ENCODE measurements around the gene ZNF775. TPM values are rescaled to one million over a fixed set of nuclear protein-coding genes. Genes with fewer than 3 reads are reported as not detected.

Gene ZNF775
- total RNA-seq = 4.8 and 8.6 TPM in 2 replicates

GRCh38 chr7:150378853-150379440 lies at the start of gene ZNF775:
TSS of gene ZNF775 (plus strand) at chr7:150379330. CDS start at chr7:150388471, 9,141 bp downstream.
- no peak for DNase-seq (ENCODE audit: low read depth)
- TF ChIP-seq CTCF (conservative IDR thresholded peaks at IDR 0.05; ENCODE audit: low read depth, low read length) = no peak
- peak within 1 kb of the TSS; percentile 89 for H3K4me3 ChIP-seq (ENCODE audit: low read depth, low read length)

DNA sequence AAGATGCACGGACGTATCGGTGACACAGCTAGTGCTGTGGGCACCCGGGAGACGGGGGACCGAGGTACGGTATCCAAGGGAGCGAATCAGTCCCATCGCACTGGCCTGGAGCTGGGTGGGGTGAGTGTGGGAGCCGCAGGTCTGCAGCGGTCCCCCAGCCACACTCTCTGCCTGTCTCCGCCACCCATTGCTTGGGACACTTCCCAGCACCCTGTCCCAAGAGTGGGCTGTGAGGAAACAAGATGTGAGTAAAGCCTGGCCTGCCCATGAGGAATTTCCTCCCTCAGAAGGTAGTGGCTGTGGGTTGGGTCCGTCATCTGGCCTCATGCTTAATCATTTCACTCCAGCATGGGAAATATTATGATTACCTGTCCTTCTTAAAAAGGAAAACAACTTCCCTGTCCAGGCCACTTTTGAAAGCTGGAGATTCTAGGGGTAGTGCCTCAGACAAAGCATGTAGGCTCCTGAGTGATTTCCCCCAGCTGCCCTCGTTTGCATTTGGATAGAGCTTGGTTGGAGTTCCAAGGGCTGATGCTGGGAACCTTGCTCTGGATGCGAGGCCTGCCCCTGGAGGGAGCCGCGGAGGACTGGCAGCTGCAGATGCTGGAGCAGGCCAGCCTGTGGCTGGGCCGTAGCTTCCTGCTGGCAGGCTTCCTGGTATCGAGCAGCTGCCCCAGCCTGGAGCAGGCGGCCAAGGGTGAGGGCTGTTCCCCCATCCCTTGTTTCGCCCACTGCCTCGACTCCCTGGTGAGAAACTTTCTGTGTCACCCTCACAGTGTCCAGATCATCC lies 49.6 kb upstream of the ZNF775 start:
- no peak overlapping the region for H3K4me3 ChIP-seq (ENCODE audit: low read depth, low read length)
- TF ChIP-seq CTCF (conservative IDR thresholded peaks at IDR 0.05; ENCODE audit: low read depth, low read length) = no peak
- DNase-seq (ENCODE audit: low read depth) = no peak

DNA sequence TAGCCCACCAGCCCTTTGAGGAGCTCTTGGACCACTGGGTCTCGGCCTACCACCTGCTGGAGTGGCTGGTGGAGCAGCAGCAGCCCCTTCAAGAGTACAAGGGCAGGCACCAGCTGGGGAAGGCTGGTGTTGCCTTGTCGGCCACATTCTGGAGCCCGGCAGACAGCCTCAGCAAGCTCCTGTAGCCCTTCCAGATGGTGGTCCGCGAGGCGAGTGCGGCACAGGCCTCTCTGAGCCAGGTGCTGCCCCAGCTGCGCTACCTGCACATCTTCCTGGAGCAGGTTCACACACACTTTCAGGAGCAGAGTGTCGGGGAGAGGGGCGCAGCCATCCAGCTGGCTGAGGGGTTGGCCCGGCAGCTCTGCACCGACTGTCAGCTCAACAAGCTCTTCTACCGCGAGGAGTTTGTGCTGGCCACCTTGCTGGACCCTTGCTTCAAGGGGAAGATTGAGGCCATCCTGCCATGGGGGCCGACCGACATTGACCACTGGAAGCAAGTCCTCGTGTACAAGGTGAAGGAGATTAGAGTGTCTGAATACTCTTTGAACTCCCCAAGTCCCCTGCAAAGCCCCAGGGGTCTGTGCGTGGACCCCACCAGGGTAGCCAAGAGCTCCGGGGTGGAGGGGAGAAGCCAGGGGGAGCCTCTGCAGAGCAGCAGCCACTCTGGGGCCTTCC lies 48.8 kb upstream of the ZNF775 start:
- H3K4me3 ChIP-seq (ENCODE audit: low read depth, low read length) = no peak overlapping the region
- TF ChIP-seq CTCF (conservative IDR thresholded peaks at IDR 0.05; ENCODE audit: low read depth, low read length) = no peak
- DNase-seq (ENCODE audit: low read depth) = no peak

DNA sequence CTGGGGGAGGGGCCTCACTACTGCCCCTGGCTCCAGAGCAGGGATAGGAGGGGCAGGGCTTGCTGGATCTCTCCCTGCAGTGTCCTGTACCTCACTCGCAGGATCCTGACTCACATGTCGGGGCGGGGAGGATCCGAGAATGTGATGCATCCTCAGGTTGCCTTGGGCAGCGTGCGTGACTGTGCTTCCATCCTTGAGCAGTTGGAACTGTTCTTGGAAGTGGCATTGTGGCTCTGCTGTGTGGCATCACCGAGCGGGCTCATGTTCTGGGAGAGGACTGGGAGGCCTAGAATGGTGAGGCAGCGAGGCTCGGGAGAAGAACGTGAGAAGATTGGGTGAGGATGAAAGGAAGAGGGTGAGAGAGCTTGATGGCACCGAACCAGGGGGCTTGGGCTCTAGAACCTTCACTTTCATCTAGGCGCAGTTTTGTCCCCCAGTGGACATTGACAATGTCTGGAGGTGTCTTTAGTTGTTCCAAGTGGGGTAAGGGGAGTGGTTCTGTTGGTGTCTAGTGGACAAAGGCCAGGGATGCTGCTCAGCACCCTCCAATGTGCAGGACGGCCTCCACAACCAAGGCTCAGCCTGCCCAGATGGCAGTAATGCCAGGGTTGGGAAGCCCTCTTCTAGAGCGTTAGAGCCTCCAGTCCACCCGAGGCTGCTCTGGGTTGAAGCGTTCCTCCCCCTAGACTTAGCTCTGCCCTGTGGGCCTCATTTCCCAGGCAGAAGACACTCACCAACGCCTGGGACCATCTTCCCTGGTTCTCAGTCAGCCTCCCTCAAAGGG lies 46.1 kb upstream of the ZNF775 start:
- no peak overlapping the region for H3K4me3 ChIP-seq (ENCODE audit: low read depth, low read length)
- no peak for TF ChIP-seq CTCF (conservative IDR thresholded peaks at IDR 0.05; ENCODE audit: low read depth, low read length)
- DNase-seq (ENCODE audit: low read depth) = no peak

DNA sequence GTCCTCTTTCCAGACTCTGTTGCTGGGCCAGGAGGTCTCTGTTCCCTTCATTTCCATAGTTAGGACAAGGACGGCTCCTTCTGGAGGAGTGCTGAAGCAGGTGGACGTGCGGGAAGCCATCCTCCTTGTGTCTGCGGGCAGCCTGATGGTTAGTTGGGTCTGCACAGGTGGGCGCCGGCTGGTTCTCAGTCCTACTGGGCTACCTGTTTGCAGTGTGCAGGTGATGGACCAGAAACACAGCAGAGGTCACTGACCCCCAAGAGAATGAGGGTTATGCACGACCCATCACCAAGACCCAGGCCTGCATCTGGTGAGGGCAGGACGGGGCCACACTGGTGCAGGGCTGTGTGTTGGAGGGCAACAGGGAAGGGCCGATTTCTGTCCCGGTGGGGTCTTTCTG lies 45.5 kb upstream of the ZNF775 start:
- no peak for DNase-seq (ENCODE audit: low read depth)
- no peak overlapping the region for H3K4me3 ChIP-seq (ENCODE audit: low read depth, low read length)
- no peak for TF ChIP-seq CTCF (conservative IDR thresholded peaks at IDR 0.05; ENCODE audit: low read depth, low read length)

DNA sequence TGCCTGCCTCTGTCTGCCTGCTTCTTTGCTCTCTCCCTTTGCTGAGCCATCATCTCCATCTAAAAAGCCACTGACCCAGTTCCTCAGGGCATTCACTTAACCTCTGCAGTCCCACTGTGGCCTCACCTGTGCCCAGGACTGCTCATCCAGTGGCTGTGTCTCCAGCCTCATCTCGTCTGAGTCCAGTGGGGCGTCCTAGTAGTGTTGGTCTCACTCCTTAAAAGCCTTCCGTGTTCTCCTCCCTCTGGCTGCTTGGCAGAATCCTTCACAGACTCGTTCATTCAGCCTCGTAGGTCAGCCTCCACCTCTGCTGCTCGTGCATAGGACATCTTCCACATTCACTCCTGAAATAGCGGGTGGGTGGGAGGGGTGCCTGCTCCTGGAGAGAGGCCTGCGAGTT lies 45.0 kb upstream of the ZNF775 start:
- DNase-seq (ENCODE audit: low read depth) = no peak
- no peak for TF ChIP-seq CTCF (conservative IDR thresholded peaks at IDR 0.05; ENCODE audit: low read depth, low read length)
- H3K4me3 ChIP-seq (ENCODE audit: low read depth, low read length) = no peak overlapping the region

Measured in epithelial cell of proximal tubule (primary cell).